Neural progenitor cell (in vitro differentiated cells): Measurements from ENCODE around the gene BECN2. TPM values are rescaled to one million over a fixed set of nuclear protein-coding genes. Genes with fewer than 3 reads are reported as not detected.

Experiments used
- DNase-seq: peaks from one replicate; pipeline ENCODE4 v3.0.0-alpha.2; 2016; ENCODE audit warnings: low spot score
- H2AFZ ChIP-seq: fragments of 200-600 bp; sonication (generic); replicated peaks from 2 replicates; pipeline ENCODE4 v1.6.1; 2016; ENCODE audit warnings: antibody characterized with exemption
- H3F3A ChIP-seq: fragments of 200-600 bp; sonication (generic); 2 replicates; pipeline ENCODE4 v1.6.1; 2016; ENCODE audit warnings: antibody characterized with exemption, low read depth
- H3K27ac ChIP-seq: fragments of 200-600 bp; sonication (generic); 2 replicates; pipeline ENCODE4 v1.5.1; 2016; ENCODE audit warnings: mild to moderate bottlenecking
- H3K27me3 ChIP-seq: fragments of 200-600 bp; sonication (generic); 2 replicates; pipeline ENCODE4 v1.6.1; 2016; ENCODE audit warnings: mild to moderate bottlenecking, moderate library complexity
- H3K36me3 ChIP-seq: fragments of 200-600 bp; sonication (generic); 2 replicates; pipeline ENCODE4 v1.5.1; 2016
- H3K4me1 ChIP-seq: fragments of 200-600 bp; sonication (generic); 2 replicates; pipeline ENCODE4 v1.6.1; 2016; ENCODE audit warnings: mixed run types
- H3K4me2 ChIP-seq: fragments of 200-600 bp; sonication (generic); 2 replicates; pipeline ENCODE4 v1.6.1; 2016
- H3K4me3 ChIP-seq: fragments of 200-600 bp; sonication (generic); 2 replicates; pipeline ENCODE4 v1.5.1; 2016
- H3K79me2 ChIP-seq: fragments of 200-600 bp; sonication (generic); 2 replicates; pipeline ENCODE4 v1.6.1; 2016; ENCODE audit warnings: low read depth
- H3K9ac ChIP-seq: fragments of 200-600 bp; sonication (generic); 2 replicates; pipeline ENCODE4 v1.6.1; 2016
- H3K9me3 ChIP-seq: fragments of 200-600 bp; sonication (generic); 2 replicates; pipeline ENCODE4 v1.5.1; 2016; ENCODE audit warnings: low read depth
- H4K20me1 ChIP-seq: fragments of 200-600 bp; sonication (generic); 2 replicates; pipeline ENCODE4 v1.6.1; 2016; ENCODE audit warnings: low read depth
- H3K27ac Mint-ChIP-seq: 3 replicates; pipeline ENCODE4 v1.8.0; 2021; ENCODE audit warnings: mixed read lengths
- H3K27me3 Mint-ChIP-seq: 2 replicates; pipeline ENCODE4 v1.8.0; 2022; ENCODE audit warnings: low read depth, mild to moderate bottlenecking, inconsistent platforms, moderate library complexity, mixed read lengths; ENCODE audit not compliant: insufficient read depth
- H3K36me3 Mint-ChIP-seq: 3 replicates; pipeline ENCODE4 v1.8.0; 2021; ENCODE audit warnings: mixed read lengths
- H3K4me1 Mint-ChIP-seq: 3 replicates; pipeline ENCODE4 v1.8.0; 2021; ENCODE audit warnings: mixed read lengths
- H3K4me3 Mint-ChIP-seq: 3 replicates; pipeline ENCODE4 v1.8.0; 2021; ENCODE audit warnings: mild to moderate bottlenecking, moderate library complexity, mixed read lengths
- H3K9me3 Mint-ChIP-seq: 3 replicates; pipeline ENCODE4 v1.8.0; 2020; ENCODE audit warnings: mixed read lengths
- EZH2 ChIP-seq: fragments of 200-600 bp; sonication (generic); IDR thresholded peaks from 2 replicates; pipeline ENCODE4 v1.6.1; 2017; ENCODE audit warnings: antibody characterized with exemption, mild to moderate bottlenecking, moderate library complexity
- EZH2phosphoT487 ChIP-seq: fragments of 200-600 bp; sonication (generic); IDR thresholded peaks from 2 replicates; pipeline ENCODE4 v1.6.1; 2017; ENCODE audit warnings: antibody characterized with exemption
- total RNA-seq: library from RNA; depleted of rRNA; stranded (reverse); fragments of >200 nt; gene quantifications from 2 replicates; pipeline ENCODE4 v1.2.3, GENCODE V29; 2015; ENCODE audit warnings: low replicate concordance
- TF ChIP-seq, protein P1 (sequence below): fragments of 200-600 bp; sonication (generic); IDR thresholded peaks from 2 replicates; pipeline ENCODE4 v1.5.1; 2017; ENCODE audit warnings: antibody characterized with exemption, mild to moderate bottlenecking

The BECN2 gene
- total RNA-seq, 1 donor from 2014 or later: not detected

DNA sequence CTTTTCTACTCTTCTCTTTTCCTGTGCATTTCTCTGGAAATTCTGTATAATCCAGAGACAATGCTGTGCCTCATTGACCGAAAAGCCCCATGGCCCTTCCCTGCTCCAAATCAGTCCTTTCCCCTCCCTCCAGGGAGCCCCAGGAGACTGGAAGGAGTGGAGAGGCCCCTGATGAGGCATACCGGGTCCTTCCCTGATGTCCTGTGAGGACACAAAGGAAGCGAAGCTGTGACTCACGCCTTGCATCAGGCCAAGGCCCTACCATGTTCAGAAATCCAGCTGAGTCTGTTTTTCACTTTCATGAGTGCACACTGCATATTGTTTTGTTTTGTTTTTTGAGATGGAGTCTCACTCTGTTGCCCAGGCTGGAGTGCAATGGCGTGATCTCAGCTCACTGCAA, 38.7 kb upstream of the BECN2 start:
- Histone ChIP-seq H2AFZ (peak overlapping the region; percentile 72), H3K27ac (peak overlapping the region; percentile 85), H3K9ac (no peak overlapping the region), H3K9me3 (no peaks in the 10 kb centered on the region), H3K36me3 (no peaks in the 10 kb centered on the region), H3K4me2 (peak overlapping the region; percentile 51), H3K4me1 (peaks cover 14% of the 10 kb centered on the region), H3K79me2 (no peaks in the 10 kb centered on the region), H4K20me1 (no peaks in the 10 kb centered on the region), H3F3A (peaks cover 15% of the 10 kb centered on the region), H3K4me3 (no peak overlapping the region), H3K27me3 (no peaks in the 10 kb centered on the region)
- H3K36me3 Mint-ChIP-seq: peaks cover 4% of the 10 kb centered on the region
- peaks cover 6% of the 10 kb centered on the region for H3K27me3 Mint-ChIP-seq
- peak; percentile 25 for DNase-seq
- peak overlapping the region; percentile 87 for H3K27ac Mint-ChIP-seq
- peaks cover 32% of the 10 kb centered on the region for H3K4me1 Mint-ChIP-seq
- TF ChIP-seq, protein P1, sequence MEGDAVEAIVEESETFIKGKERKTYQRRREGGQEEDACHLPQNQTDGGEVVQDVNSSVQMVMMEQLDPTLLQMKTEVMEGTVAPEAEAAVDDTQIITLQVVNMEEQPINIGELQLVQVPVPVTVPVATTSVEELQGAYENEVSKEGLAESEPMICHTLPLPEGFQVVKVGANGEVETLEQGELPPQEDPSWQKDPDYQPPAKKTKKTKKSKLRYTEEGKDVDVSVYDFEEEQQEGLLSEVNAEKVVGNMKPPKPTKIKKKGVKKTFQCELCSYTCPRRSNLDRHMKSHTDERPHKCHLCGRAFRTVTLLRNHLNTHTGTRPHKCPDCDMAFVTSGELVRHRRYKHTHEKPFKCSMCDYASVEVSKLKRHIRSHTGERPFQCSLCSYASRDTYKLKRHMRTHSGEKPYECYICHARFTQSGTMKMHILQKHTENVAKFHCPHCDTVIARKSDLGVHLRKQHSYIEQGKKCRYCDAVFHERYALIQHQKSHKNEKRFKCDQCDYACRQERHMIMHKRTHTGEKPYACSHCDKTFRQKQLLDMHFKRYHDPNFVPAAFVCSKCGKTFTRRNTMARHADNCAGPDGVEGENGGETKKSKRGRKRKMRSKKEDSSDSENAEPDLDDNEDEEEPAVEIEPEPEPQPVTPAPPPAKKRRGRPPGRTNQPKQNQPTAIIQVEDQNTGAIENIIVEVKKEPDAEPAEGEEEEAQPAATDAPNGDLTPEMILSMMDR: no peak
- no peak for TF ChIP-seq EZH2
- TF ChIP-seq EZH2phosphoT487: no peak
- no peak overlapping the region for H3K4me3 Mint-ChIP-seq
- H3K9me3 Mint-ChIP-seq: no peaks in the 10 kb centered on the region

DNA sequence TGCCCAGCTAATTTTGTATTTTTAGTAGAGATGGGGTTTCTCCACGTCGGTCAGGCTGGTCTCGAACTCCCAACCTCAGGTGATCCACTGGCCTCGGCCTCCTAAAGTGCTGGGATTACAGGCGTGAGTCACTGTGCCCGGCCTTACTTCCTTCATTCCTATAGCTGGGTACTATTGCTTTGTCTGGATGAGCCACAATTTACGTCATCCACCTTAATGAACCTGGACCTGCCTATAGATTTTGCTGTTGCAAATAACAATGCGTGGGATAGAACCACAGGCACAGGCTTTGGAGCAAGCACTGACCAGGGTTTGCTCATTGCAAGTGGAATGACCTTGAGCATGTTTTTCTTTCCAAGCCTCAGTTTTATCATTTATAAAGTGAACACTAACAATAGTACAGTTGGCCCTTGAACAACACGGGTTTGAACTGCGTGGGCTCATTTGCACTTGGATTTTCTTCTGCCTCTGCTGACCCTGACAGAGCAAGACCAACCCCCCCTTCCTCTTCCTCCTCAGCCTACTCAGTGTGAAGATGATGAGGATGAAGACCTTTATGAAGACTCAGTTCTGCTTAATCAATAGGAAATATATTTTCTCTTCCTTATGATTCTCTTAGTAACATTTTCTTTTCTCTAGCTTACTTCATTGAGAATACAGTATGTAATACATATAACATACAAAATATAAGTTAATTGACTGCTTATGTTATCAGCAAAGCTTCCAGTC, 33.3 kb upstream of the BECN2 start:
- Mint-ChIP-seq H3K27me3 (peaks cover 6% of the 10 kb centered on the region), H3K36me3 (peaks cover 4% of the 10 kb centered on the region)
- H3F3A ChIP-seq: peaks cover under 1% of the 10 kb centered on the region

DNA sequence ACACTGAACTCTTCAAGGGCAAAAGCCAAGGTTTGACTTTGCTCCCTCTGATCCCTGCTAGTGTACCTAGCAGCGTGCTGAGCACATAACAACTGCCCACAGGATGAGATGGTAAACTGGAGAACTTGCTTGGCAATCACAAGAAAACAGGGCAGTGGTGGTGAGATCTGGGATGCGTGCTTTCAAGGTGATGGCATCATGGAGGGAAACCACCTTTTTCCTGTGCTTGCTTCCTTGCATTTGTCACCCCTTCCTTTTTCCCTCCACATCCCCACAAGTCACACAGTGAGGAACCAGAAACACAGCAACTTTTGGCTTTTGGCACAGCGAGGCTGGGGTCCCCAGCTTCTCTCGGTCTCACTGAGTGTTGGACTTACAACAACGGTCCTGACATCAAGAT, 31.4 kb upstream of the BECN2 start:
- H3K4me2 ChIP-seq: no peak overlapping the region
- DNase-seq: no peak
- peaks cover 5% of the 10 kb centered on the region for H3K4me1 ChIP-seq
- no peaks in the 10 kb centered on the region for H3K27me3 ChIP-seq
- Mint-ChIP-seq H3K36me3 (peaks cover 2% of the 10 kb centered on the region), H3K27me3 (peaks cover 4% of the 10 kb centered on the region), H3K4me3 (no peak overlapping the region), H3K9me3 (no peaks in the 10 kb centered on the region), H3K4me1 (peaks cover 21% of the 10 kb centered on the region), H3K27ac (peak overlapping the region; percentile 48)
- no peaks in the 10 kb centered on the region for H3K36me3 ChIP-seq
- no peaks in the 10 kb centered on the region for H4K20me1 ChIP-seq
- no peaks in the 10 kb centered on the region for H3F3A ChIP-seq
- H3K79me2 ChIP-seq: no peaks in the 10 kb centered on the region
- no peak overlapping the region for H3K27ac ChIP-seq
- no peaks in the 10 kb centered on the region for H3K9me3 ChIP-seq
- H3K9ac ChIP-seq: no peak overlapping the region
- no peak overlapping the region for H2AFZ ChIP-seq
- H3K4me3 ChIP-seq: no peak overlapping the region
- TF ChIP-seq, protein P1: no peak
- TF ChIP-seq EZH2 (no peak), EZH2phosphoT487 (no peak)

More for the DNA sequence above, 33.3 kb upstream of the BECN2 start:
- no peaks in the 10 kb centered on the region for H3K9me3 Mint-ChIP-seq
- H3K4me1 Mint-ChIP-seq: peaks cover 29% of the 10 kb centered on the region
- H3K4me3 Mint-ChIP-seq: no peak overlapping the region
- Histone ChIP-seq H3K36me3 (no peaks in the 10 kb centered on the region), H3K79me2 (no peaks in the 10 kb centered on the region), H3K27me3 (no peaks in the 10 kb centered on the region), H2AFZ (no peak overlapping the region), H3K4me3 (no peak overlapping the region), H3K9ac (no peak overlapping the region), H3K27ac (no peak overlapping the region), H3K9me3 (no peaks in the 10 kb centered on the region), H4K20me1 (no peaks in the 10 kb centered on the region), H3K4me2 (no peak overlapping the region), H3K4me1 (peaks cover 5% of the 10 kb centered on the region)
- H3K27ac Mint-ChIP-seq: no peak overlapping the region
- TF ChIP-seq, protein P1: no peak
- no peak for TF ChIP-seq EZH2phosphoT487
- TF ChIP-seq EZH2: no peak
- no peak for DNase-seq
